Stimulated activated naive B cell treated with anti-CD40 and anti-IgM and Interleukin-4, amounts not matched to agents 10 μg/mL and 1 μg/mL and 100 μg/mL, for 72 hours (primary cell): ENCODE measurements around the gene ZNF609.

Experiments
- ATAC-seq, 2 donors: fragments of 150-1000 bp; cut with Tn5 transposase; replicated peaks; 2 replicates each; pipeline ENCODE4 v1.10.0; 2021; ENCODE audit warnings: moderate library complexity in 1 of 2
- DNase-seq: peaks from one replicate; pipeline ENCODE4 v3.0.0; 2021
- H3K27ac Mint-ChIP-seq: one replicate; pipeline ENCODE4 v1.8.0; 2022; ENCODE audit warnings: mild to moderate bottlenecking, mixed read lengths
- H3K27me3 Mint-ChIP-seq, 2 donors: one replicate each; pipeline ENCODE4 v1.8.0; 2022; ENCODE audit warnings: mixed read lengths in 2 of 2
- H3K36me3 Mint-ChIP-seq, 2 donors: one replicate each; pipeline ENCODE4 v1.8.0; 2022; ENCODE audit warnings: mixed read lengths in 2 of 2, mild to moderate bottlenecking in 1 of 2
- H3K4me1 Mint-ChIP-seq, 2 donors: one replicate each; pipeline ENCODE4 v1.8.0; 2022; ENCODE audit warnings: mixed read lengths in 2 of 2, mild to moderate bottlenecking in 1 of 2
- H3K4me3 Mint-ChIP-seq, 2 donors: one replicate each; pipeline ENCODE4 v1.8.0; 2022; ENCODE audit warnings: mild to moderate bottlenecking in 2 of 2, mixed read lengths in 2 of 2, moderate library complexity in 1 of 2
- H3K9me3 Mint-ChIP-seq, 2 donors: one replicate each; pipeline ENCODE4 v1.8.0; 2022; ENCODE audit warnings: mixed read lengths in 2 of 2, mild to moderate bottlenecking in 1 of 2

ZNF609 gene

DNA sequence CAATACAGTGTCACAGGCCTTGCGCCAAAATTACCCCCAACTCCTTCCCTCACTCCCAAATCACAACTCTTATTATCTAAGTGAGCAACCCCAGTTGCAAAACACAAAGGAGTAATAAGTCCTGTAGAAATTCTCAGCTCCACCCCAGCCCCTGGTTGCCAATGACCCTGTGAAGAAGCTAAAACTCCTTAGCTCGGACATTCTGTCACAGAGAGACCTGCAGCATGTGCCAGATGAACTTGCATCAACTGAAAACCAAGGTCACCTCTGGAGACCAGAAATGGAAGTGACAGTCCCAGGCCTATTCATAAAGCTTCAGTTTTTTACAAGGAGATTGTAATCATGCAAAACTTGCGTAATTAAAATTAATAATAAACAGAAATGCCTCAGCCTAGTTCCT is 259.8 kb downstream of the ZNF609 start:
- Mint-ChIP-seq H3K4me1 (no peaks in the 10 kb centered on the region), H3K9me3 (no peaks in the 10 kb centered on the region), H3K27me3 (peaks cover 3 to 10% of the 10 kb centered on the region in 2 donors), H3K27ac (no peak overlapping the region), H3K36me3 (no peaks in the 10 kb centered on the region), H3K4me3 (no peak overlapping the region)
- ATAC-seq (no peak), DNase-seq (no peak)

GRCh38 chr15:64730151-64730550 is 269.8 kb downstream of the ZNF609 start:
- ATAC-seq (no peak), DNase-seq (no peak)
- Mint-ChIP-seq H3K4me1 (peaks cover 18 to 22% of the 10 kb centered on the region in 2 donors), H3K4me3 (no peak overlapping the region), H3K36me3 (no peaks in the 10 kb centered on the region), H3K27ac (no peak overlapping the region), H3K27me3 (no peaks in the 10 kb centered on the region), H3K9me3 (no peaks in the 10 kb centered on the region)

DNA sequence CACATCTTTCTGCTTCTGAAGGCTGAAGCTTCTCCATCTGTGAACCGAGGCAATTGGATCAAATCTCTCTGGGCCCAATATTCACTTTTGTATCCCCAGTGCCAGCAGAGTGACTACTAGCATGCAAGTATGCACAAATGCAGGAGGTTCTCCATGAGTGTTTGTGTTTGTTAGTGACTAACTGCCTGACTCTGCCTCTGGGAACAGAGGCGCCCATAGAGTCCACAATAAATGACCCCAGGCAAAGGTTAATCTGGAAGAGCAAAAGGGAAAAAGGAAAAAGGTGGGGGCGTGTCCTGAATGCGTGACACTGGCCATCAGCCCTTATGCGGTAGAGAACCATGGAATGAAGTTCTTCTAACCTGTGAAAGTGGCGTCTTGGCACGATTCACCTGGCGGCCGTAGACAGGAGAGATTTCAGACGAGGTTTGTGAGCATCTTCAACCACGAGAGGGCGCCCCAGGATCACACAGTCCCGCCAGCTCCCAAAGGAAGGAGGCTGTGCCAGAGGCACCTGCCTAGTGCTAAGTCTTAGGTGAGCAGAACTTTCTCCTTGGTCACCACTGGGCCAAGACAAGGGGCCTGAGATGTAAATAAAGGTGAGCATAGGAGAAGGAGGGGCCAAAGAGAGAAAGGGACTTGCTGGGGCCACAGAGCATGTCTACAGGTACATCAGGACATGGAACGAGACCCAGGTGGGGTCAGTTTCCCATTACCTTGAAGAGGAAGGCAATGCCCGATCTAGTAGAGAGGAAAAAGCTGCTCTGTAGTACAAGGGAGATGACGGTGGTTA is 270.8 kb downstream of the ZNF609 start:
- H3K9me3 Mint-ChIP-seq, result no peaks in the 10 kb centered on the region
- peaks cover 18 to 22% of the 10 kb centered on the region in 2 donors for H3K4me1 Mint-ChIP-seq
- ATAC-seq, result peak; percentile 64 to 66
- H3K27me3 Mint-ChIP-seq, result no peaks in the 10 kb centered on the region
- peak overlapping the region; percentile 72 for H3K27ac Mint-ChIP-seq
- DNase-seq, result peak; percentile 72
- no peaks in the 10 kb centered on the region for H3K36me3 Mint-ChIP-seq
- no peak overlapping the region for H3K4me3 Mint-ChIP-seq

GRCh38 chr15:64731805-64732151 is 271.4 kb downstream of the ZNF609 start:
- ATAC-seq (peak; percentile 10 to 21), DNase-seq (no peak)
- Mint-ChIP-seq H3K4me3 (no peak overlapping the region), H3K4me1 (peaks cover 18 to 22% of the 10 kb centered on the region in 2 donors), H3K27me3 (no peaks in the 10 kb centered on the region), H3K27ac (peak overlapping the region; percentile 87), H3K36me3 (no peaks in the 10 kb centered on the region), H3K9me3 (no peaks in the 10 kb centered on the region)

DNA sequence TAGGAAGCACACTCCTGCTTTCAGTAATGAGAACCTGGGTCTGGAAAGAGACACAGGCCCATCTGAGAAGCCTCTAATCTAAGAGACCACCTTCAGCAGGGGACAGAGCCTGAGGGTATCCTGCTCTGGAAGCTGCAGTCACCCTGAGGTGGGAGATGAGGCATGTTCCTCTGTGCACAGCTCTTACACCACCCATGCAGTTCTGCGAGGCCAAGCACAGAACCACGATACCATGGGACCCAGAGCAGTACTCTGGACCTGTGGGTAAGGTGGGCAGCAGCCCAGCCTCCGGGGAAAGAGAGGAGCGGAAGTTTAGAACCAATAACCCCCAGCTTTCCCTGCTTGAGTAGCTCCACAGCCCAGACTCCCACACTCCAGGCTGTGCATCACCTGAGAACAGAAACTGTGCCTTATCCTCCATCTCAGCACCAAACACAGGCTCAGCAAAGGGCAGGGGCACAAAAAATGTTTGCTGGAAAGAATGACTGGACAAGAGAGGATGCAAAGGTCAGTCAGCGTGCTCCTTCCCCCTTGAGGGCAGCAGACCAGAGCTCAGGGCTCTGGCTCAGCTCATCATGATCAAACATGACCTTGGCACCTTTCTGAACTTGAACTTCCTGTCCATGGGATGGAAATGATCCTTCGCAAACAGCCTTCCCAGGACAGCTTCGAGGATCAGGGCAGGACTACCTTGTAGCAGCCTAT is 271.9 kb downstream of the ZNF609 start:
- Mint-ChIP-seq H3K9me3 (no peaks in the 10 kb centered on the region), H3K4me3 (no peak overlapping the region), H3K36me3 (no peaks in the 10 kb centered on the region), H3K4me1 (peaks cover 18 to 22% of the 10 kb centered on the region in 2 donors), H3K27me3 (no peaks in the 10 kb centered on the region), H3K27ac (peak overlapping the region; percentile 87)
- DNase-seq, result peak; percentile 67
- peak; percentile 82 to 84 for ATAC-seq
